SK-N-MC (cell line): Measurements from ENCODE around the gene KCNB1.

Experiments used
- EZH2 ChIP-seq: fragments of 200-600 bp; sonication (generic); IDR thresholded peaks from one replicate; pipeline ENCODE4 v1.6.1; 2017; ENCODE audit warnings: antibody characterized with exemption
- POLR2AphosphoS5 ChIP-seq: IDR thresholded peaks from 2 replicates; pipeline ENCODE4 v1.6.1; 2012; ENCODE audit warnings: mild to moderate bottlenecking, low read depth, low read length, borderline replicate concordance

- TF ChIP-seq POLR2AphosphoS5 (no peak), EZH2 (no peak)
Measured at GRCh38 chr20:49459684-49460083, 22.8 kb downstream of the KCNB1 start.
